ENCODE measurements around the gene SHC3.

Gene SHC3

DNA sequence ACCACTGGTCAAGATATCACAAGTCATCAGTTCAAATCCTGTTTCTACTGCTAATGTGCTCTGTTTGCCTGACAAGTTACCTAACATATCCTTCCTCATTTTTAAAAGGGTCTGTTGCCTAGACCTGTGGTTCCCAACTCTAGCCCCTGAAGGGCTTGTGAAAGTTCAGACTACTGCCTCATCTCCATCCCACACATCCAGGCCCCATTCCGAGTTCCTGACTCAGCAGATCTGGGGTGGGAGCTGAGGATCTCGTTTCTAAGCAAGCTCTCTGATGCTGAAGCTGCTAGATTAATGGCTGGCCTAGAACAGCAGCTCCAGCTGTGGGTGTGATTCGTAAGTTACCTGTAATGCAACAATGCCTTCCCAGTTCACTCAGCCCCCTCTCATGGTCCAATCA is 154.9 kb downstream of the SHC3 start:
- no peak for DNase-seq (ENCODE audit: low spot score)

GRCh38 chr9:89022902-89023301 is 155.7 kb downstream of the SHC3 start:
- no peak for DNase-seq (ENCODE audit: low spot score)

GRCh38 chr9:89022001-89022759 is 156.4 kb downstream of the SHC3 start:
- no peak for DNase-seq (ENCODE audit: low spot score)

DNA sequence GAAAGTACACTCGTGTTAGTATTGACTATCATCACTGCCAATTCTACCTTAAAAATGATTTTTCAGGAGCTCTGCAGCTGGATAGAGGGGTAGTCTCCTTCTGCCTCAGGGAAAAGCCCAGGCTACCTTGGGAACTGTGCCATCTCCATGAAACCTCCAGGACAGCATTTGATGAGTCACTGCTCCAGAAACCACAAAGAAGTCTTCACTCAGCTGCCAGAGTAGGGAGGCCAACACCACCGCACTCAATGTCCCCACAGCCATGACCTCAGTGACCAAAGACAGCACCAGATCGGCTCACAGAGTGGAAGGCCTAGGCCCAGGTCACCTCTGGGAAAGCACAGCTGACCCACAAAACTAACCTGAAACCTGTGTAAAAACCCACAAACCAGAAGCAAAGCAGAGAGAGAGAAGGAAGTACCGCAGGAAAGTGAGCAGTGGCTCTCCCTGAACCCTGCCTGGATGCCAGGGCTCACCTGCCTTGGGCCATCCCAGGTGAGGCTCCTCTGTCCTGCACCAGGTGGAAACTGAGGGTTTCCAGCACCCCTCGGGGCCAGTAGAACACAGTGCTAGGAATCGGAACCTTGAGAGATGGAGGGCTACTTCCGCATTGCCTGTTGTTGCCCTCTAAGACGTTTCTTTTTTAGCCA is 157.3 kb downstream of the SHC3 start:
- no peak for DNase-seq (ENCODE audit: low spot score)

GRCh38 chr9:89020754-89021153 is 157.9 kb downstream of the SHC3 start:
- DNase-seq (ENCODE audit: low spot score): no peak

- DNase-seq (ENCODE audit: low spot score): no peak
Measured at GRCh38 chr9:89015336-89015735, 163.3 kb downstream of the SHC3 start.

DNA sequence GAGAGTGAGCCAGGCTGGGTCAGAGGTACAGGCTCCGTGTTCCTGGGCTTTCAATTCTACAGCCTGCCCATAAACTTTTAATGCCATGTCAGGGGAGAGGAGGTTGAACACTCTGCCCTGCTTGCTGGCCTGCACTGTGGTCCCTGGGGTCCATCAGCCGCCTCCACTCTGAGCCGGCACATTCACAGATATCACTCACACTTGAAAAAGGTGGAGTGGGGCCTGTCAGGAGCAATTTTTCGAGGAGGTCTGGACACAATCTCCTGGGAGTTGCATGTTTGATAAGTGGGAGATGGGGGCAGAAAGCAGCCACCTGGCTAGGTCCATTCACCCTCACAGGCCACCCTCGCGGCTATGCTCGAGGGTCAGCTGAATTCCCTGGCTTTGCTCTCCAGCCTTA is 164.5 kb downstream of the SHC3 start:
- no peak for DNase-seq (ENCODE audit: low spot score)

DNA sequence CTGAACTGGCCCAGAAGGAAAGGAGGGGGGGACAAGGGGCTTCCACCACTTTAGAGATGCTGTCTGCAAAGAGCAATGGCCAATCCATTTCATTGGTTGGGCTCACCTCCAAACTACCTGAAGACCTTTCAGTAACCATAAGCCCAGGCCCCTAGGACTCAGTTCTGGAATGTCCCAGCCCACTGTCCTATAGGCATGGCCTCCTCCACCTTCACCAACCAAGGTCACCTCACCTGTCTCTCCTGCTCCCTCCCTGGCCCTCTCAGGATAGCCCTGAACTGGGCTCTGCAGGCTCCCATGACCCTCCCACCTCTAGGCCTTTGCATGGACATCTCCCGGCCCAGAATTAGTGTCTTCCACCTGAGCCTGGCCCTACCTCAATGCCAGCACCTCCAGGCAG is 165.0 kb downstream of the SHC3 start:
- no peak for DNase-seq (ENCODE audit: low spot score)

DNA sequence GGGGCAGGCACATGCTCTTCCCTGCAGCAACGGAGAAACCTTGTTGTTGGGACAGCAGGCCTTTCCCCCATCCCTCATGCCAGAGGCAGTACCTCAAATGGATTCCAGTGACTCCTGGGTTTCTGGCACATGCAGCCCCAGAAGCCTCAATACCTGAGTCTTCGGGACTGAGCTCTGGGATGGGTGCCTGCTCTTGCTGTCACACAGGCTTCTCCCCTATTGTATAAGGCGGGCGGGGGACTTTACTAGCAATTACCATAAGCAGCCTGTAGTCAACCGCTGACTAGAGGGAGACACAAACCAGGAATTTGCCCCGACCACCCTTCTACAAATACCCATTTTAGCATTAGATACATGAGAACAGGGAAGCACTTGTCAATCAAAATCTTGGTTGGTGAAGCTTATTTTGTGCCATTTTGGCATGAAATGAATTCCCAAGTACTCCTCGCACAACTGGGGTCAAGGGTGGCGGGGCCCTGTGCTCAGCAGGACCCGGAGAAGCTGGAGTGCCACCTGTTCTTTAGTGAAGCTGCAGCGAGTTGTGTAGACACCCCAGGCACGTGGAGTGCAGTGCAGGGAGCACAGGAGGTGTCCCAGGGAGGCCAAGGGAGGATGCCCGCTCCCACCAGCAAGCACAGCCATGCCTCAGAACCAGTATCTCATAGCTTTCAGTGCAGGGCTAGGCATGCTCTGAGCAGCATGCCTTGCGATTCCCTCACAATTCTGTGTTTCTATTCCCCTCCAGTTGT is 166.2 kb downstream of the SHC3 start:
- no peak for DNase-seq (ENCODE audit: low spot score)

DNA sequence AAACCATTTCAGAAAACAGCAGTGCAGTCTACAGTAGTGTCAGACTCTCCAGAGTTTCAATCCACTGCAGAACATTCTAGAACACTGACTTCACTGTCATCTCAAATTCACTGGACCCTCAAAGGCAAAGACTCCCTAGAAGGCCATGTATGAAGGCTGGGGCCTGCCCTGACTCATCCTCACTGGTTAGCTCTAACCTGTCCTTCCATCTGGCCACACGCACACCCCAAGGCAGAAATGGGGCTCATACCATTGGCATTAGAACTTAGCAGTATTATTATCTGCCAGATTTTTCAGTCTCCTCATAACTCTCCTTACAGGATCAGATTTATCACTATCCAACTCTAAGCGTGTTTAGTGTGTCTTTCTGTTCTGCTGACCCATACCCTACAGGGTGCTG is 166.9 kb downstream of the SHC3 start:
- no peak for DNase-seq (ENCODE audit: low spot score)

- DNase-seq (ENCODE audit: low spot score): no peak
Measured at GRCh38 chr9:89010526-89011111, 168.0 kb downstream of the SHC3 start.

- no peak for DNase-seq (ENCODE audit: low spot score)
Measured at GRCh38 chr9:89010056-89010455, 168.6 kb downstream of the SHC3 start.

GRCh38 chr9:89009546-89009840 is 169.1 kb downstream of the SHC3 start:
- no peak for DNase-seq (ENCODE audit: low spot score)

DNA sequence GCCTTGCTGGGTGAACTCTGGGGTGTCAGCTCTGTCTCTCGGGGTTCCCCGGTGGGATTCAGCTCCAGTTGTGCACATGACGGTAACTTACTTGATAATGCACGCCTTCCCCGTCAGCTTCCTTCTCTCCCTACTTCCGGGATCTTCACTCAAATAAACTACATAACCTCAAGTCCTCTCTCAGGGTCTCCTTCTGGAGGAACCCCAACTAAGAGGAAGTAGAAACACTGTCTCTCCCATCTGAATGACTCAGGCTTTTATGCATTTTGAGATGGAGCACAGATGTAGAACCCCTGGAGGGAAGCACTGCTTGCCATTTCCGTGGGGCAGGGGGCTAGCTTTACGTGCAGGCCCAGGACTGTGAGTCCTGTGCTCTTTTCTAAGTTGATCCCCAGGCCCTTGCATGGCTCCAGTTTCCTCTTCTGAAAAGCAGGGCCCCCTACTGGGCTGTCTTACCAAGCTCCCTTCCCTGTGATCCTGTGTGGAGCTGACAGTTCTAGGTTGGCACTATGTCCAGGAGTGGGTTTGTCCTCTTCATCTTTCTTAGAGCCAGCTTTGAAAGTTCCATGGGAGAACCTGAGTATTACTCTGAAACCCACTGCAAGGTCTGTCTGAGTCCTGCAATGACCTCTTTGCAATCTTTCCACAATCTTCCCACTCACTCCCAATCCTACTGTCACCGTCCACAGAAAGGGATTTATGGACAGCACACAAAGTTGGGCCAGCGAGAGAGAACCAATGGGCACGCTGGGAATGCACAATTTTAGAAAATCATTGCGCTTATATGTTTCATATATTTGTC is 169.7 kb downstream of the SHC3 start:
- no peak for DNase-seq (ENCODE audit: low spot score)

DNA sequence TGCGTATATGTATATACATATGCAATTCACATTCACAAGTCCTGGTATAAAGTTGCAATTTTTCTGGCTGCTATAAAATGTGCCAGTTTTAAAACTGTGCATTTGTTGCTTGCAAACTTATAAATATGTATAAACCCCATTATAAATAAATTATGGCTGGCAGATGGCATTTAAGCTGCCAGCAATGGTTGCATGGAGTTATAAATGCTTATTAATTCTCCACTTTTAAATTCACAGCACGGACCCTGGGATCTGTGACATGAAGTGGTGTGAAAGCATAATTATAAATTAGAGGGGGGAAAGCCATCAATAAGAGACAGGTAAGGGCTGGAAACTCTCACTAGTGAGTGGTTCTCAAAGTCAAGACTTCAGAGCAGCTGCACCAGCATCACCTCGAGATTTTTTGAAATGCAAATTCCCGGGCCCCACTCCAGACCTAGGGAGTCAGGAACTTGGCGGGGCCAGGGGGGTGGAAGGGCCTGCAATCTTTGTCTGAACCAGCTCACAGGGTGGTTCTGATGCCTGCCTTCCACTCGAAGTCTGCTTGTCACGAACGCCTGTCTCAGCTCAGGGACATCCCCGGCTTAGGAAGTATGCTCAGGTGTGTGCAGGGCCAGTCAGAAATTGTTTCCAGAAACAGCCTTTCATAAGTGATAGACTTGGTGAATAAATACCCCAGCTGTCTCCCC is 170.4 kb downstream of the SHC3 start:
- DNase-seq (ENCODE audit: low spot score): no peak

DNA sequence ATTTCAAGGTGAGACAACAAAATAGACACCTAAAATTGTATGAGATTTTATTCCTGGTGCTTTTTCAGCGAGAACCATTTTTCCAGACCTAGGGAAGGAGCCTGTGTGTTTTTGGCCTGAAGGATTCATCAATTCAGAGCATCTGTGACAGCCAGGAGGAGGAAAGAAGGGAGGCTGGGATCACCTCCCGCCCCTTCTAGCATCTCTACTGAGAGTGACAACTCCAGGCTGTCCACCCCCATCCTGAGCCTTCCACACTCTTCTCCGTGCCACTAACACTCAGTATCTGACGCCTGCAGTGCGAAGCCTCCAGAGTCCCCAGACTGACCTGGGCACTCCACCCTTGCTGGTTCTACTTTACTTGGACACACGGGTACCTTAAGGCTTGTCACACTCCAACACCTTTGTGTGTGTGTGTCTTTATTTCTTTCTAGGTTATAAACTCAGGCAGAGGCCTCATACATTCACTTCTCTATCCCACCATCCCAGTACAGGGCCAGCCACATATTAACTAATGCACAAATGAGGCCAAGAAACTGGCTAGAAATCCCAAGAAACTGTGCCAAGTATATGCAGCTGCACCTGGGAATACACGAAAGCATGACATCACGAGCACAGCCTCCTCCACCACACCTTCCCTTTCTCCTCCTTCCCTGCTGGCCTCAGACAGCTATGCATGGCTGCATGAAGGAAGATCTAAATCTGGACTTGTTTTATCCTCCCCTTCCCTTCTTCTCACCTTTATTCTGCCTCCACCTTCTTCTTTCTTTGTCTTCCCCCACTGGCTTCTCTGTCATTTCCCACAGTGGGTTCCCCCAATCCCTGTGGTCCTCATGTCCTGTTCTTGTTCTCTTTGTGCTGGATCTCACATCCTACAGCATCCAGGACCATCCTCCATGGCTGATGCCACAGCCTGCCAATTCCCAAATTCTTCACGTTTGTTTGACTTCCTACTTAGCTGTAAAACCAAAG is 171.3 kb downstream of the SHC3 start:
- DNase-seq (ENCODE audit: low spot score): no peak

- no peak for DNase-seq (ENCODE audit: low spot score)
Measured at GRCh38 chr9:89006267-89006666, 172.4 kb downstream of the SHC3 start.

DNA sequence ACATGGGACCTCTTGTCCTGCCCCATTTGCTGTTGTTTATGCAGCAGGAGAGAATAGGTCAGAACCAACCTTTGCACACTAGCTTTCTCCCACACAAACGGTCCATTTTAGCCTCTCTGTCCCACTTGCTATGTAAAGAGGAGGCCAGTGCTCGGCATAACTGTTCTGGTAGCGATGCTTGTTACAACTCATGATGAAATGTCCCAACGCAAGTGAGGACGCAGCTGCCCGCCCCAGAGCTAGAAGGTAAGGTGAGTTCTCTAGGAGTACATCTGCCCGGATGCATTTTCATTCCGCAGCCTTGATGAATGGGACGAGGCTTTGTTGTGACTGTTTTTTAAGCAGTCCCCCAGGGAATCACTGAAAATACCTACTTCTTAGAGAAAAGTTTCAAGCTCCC is 173.3 kb downstream of the SHC3 start:
- DNase-seq (ENCODE audit: low spot score): no peak

GRCh38 chr9:89002987-89003386 is 175.6 kb downstream of the SHC3 start:
- no peak for DNase-seq (ENCODE audit: low spot score)

- DNase-seq (ENCODE audit: low spot score): no peak
Measured at GRCh38 chr9:89001917-89002540, 176.6 kb downstream of the SHC3 start.
